BLaER1 treated with 17β-estradiol and CSF1 and Interleukin-3, amounts not matched to agents 10 nM and 100 nM (cell line): ENCODE results near the gene NOL3.
A peak's percentile ranks its signal among the peaks of the same experiment; 100 is the strongest.

Experiments used
- H3K27ac ChIP-seq, 11 experiments: shearing (Covaris generic); formaldehyde crosslinking; 2 replicates each; pipeline ENCODE4 v1.8.1; 2022
- H3K27me3 ChIP-seq, 11 experiments: shearing (Covaris generic); formaldehyde crosslinking; 2 replicates each; pipeline ENCODE4 v1.8.1; 2022
- H3K36me3 ChIP-seq, 11 experiments: shearing (Covaris generic); formaldehyde crosslinking; 2 replicates each; pipeline ENCODE4 v1.8.1; 2022
- H3K4me1 ChIP-seq, 10 experiments: shearing (Covaris generic); formaldehyde crosslinking; 2 replicates each; pipeline ENCODE4 v1.8.1; 2022
- H3K4me2 ChIP-seq, 11 experiments: shearing (Covaris generic); formaldehyde crosslinking; 2 replicates each; pipeline ENCODE4 v1.8.1; 2022
- H3K4me3 ChIP-seq, 10 experiments: shearing (Covaris generic); formaldehyde crosslinking; 2 replicates each; pipeline ENCODE4 v1.8.1; 2022
- H3K9ac ChIP-seq, 11 experiments: shearing (Covaris generic); formaldehyde crosslinking; 2 replicates each; pipeline ENCODE4 v1.8.1; 2022
- H3K9me3 ChIP-seq, 11 experiments: shearing (Covaris generic); formaldehyde crosslinking; replicated peaks in 1 of 11; 2 replicates each; pipeline ENCODE4 v1.8.1; 2022
- H4K20me1 ChIP-seq, 11 experiments: shearing (Covaris generic); formaldehyde crosslinking; 2 replicates each; pipeline ENCODE4 v1.8.1; 2022
- Cebpa-rat ChIP-seq, 11 experiments: shearing (Covaris generic); IDR thresholded peaks; 2 replicates each; pipeline ENCODE4 v1.8.1; 2022

NOL3 gene

GRCh38 chr16:67145746-67146145, 24.6 kb upstream of the NOL3 start:
- peaks cover 20 to 91% (median 46%) of the 10 kb centered on the region in 11 experiments for H4K20me1 ChIP-seq
- H3K9me3 ChIP-seq = peaks cover 0 to 12% (median 0%) of the 10 kb centered on the region in 11 experiments; a peak in 4 of 22 replicates
- H3K9ac ChIP-seq = peak overlapping the region in 1 of 11 experiments; percentile 1; a peak in 1 of 22 replicates
- no peak overlapping the region for H3K27ac ChIP-seq
- peaks cover 15 to 22% (median 19%) of the 10 kb centered on the region in 11 experiments for H3K27me3 ChIP-seq
- no peak overlapping the region for H3K4me2 ChIP-seq
- H3K4me1 ChIP-seq = peaks cover 7 to 12% (median 9%) of the 10 kb centered on the region in 10 experiments; a peak in 19 of 20 replicates
- no peak overlapping the region for H3K4me3 ChIP-seq
- TF ChIP-seq Cebpa-rat (IDR thresholded peaks at IDR 0.05) = no peak
- H3K36me3 ChIP-seq = peaks cover 89 to 95% (median 93%) of the 10 kb centered on the region in 11 experiments

GRCh38 chr16:67146523-67147357, 23.6 kb upstream of the NOL3 start:
- Histone ChIP-seq H4K20me1 (peaks cover 26 to 95% (median 55%) of the 10 kb centered on the region in 11 experiments), H3K4me1 (peaks cover 10 to 15% (median 14%) of the 10 kb centered on the region in 10 experiments; a peak in 19 of 20 replicates), H3K4me2 (no peak overlapping the region), H3K4me3 (no peak overlapping the region), H3K9me3 (peaks cover 0 to 12% (median 0%) of the 10 kb centered on the region in 11 experiments; a peak in 4 of 22 replicates), H3K27me3 (peaks cover 25 to 32% (median 29%) of the 10 kb centered on the region in 11 experiments), H3K36me3 (peaks cover 79 to 85% (median 83%) of the 10 kb centered on the region in 11 experiments), H3K27ac (no peak overlapping the region), H3K9ac (no peak overlapping the region)
- TF ChIP-seq Cebpa-rat (IDR thresholded peaks at IDR 0.05) = no peak

- Histone ChIP-seq H3K4me2 (no peak overlapping the region), H3K36me3 (peaks cover 70 to 77% (median 74%) of the 10 kb centered on the region in 11 experiments), H4K20me1 (peaks cover 29 to 95% (median 53%) of the 10 kb centered on the region in 11 experiments), H3K4me3 (no peak overlapping the region), H3K27ac (no peak overlapping the region), H3K9me3 (peaks cover 0 to 12% (median 0%) of the 10 kb centered on the region in 11 experiments; a peak in 4 of 22 replicates), H3K4me1 (peaks cover 10 to 15% (median 14%) of the 10 kb centered on the region in 10 experiments; a peak in 19 of 20 replicates), H3K9ac (no peak overlapping the region), H3K27me3 (peaks cover 29 to 40% (median 37%) of the 10 kb centered on the region in 11 experiments)
- TF ChIP-seq Cebpa-rat (IDR thresholded peaks at IDR 0.05) = no peak
Measured at GRCh38 chr16:67147437-67148140, 22.7 kb upstream of the NOL3 start.

GRCh38 chr16:67148221-67148620, 22.1 kb upstream of the NOL3 start:
- peaks cover 35 to 95% (median 58%) of the 10 kb centered on the region in 11 experiments for H4K20me1 ChIP-seq
- H3K36me3 ChIP-seq = peaks cover 64 to 70% (median 68%) of the 10 kb centered on the region in 11 experiments
- H3K4me2 ChIP-seq = no peak overlapping the region
- no peak overlapping the region for H3K9ac ChIP-seq
- peaks cover 0 to 12% (median 0%) of the 10 kb centered on the region in 11 experiments; a peak in 4 of 22 replicates for H3K9me3 ChIP-seq
- H3K27ac ChIP-seq = no peak overlapping the region
- TF ChIP-seq Cebpa-rat (IDR thresholded peaks at IDR 0.05) = no peak
- H3K4me3 ChIP-seq = no peak overlapping the region
- peaks cover 10 to 15% (median 14%) of the 10 kb centered on the region in 10 experiments; a peak in 19 of 20 replicates for H3K4me1 ChIP-seq
- H3K27me3 ChIP-seq = peaks cover 29 to 45% (median 41%) of the 10 kb centered on the region in 11 experiments

- no peak overlapping the region for H3K4me2 ChIP-seq
- peaks cover 0 to 12% (median 0%) of the 10 kb centered on the region in 11 experiments; a peak in 4 of 22 replicates for H3K9me3 ChIP-seq
- H4K20me1 ChIP-seq = peaks cover 38 to 99% (median 63%) of the 10 kb centered on the region in 11 experiments
- H3K4me3 ChIP-seq = no peak overlapping the region
- no peak overlapping the region for H3K27ac ChIP-seq
- peaks cover 29 to 49% (median 41%) of the 10 kb centered on the region in 11 experiments for H3K27me3 ChIP-seq
- H3K36me3 ChIP-seq = peaks cover 58 to 65% (median 63%) of the 10 kb centered on the region in 11 experiments
- TF ChIP-seq Cebpa-rat (IDR thresholded peaks at IDR 0.05) = no peak
- peaks cover 10 to 17% (median 14%) of the 10 kb centered on the region in 10 experiments; a peak in 19 of 20 replicates for H3K4me1 ChIP-seq
- no peak overlapping the region for H3K9ac ChIP-seq
Measured at GRCh38 chr16:67148656-67149275, 21.6 kb upstream of the NOL3 start.

GRCh38 chr16:67149276-67150046, 20.9 kb upstream of the NOL3 start:
- Histone ChIP-seq H3K4me3 (peak overlapping the region in 2 of 10 experiments; percentile 63 to 72; a peak in 1 of 20 replicates), H3K4me2 (peak overlapping the region in 9 of 11 experiments; percentile 79 to 97 (median 85); a peak in 13 of 22 replicates), H3K4me1 (peaks cover 10 to 20% (median 14%) of the 10 kb centered on the region in 10 experiments; a peak in 19 of 20 replicates), H3K27me3 (peaks cover 29 to 51% (median 42%) of the 10 kb centered on the region in 11 experiments), H3K27ac (no peak overlapping the region), H3K36me3 (peaks cover 52 to 64% (median 56%) of the 10 kb centered on the region in 11 experiments), H3K9ac (no peak overlapping the region), H3K9me3 (peaks cover 0 to 12% (median 0%) of the 10 kb centered on the region in 11 experiments; a peak in 4 of 22 replicates), H4K20me1 (peaks cover 45 to 100% (median 70%) of the 10 kb centered on the region in 11 experiments)
- no peak for TF ChIP-seq Cebpa-rat (IDR thresholded peaks at IDR 0.05)

GRCh38 chr16:67150047-67150832, 20.1 kb upstream of the NOL3 start:
- H3K27ac ChIP-seq = peak overlapping the region in 1 of 11 experiments; percentile 35; a peak in 2 of 22 replicates
- H3K9ac ChIP-seq = peak overlapping the region; percentile 34 to 80 (median 69)

More at GRCh38 chr16:67150047-67150832, 20.1 kb upstream of the NOL3 start:
- Histone ChIP-seq H3K4me1 (peaks cover 12 to 23% (median 16%) of the 10 kb centered on the region in 10 experiments), H3K4me2 (peak overlapping the region; percentile 79 to 97 (median 85)), H3K27me3 (peaks cover 29 to 54% (median 45%) of the 10 kb centered on the region in 11 experiments), H3K9me3 (peaks cover 0 to 12% (median 0%) of the 10 kb centered on the region in 11 experiments; a peak in 4 of 22 replicates), H3K4me3 (peak overlapping the region; percentile 54 to 72 (median 60)), H3K36me3 (peaks cover 44 to 58% (median 48%) of the 10 kb centered on the region in 11 experiments), H4K20me1 (peaks cover 53 to 100% (median 76%) of the 10 kb centered on the region in 11 experiments)
- TF ChIP-seq Cebpa-rat (IDR thresholded peaks at IDR 0.05) = no peak
